HepG2 (cell line): ENCODE results near the gene PLVAP. TPM values are rescaled to one million over a fixed set of nuclear protein-coding genes. Genes with fewer than 3 reads are reported as not detected.

Experiments
- ATAD3A ChIP-seq: sonication (generic); formaldehyde crosslinking; IDR thresholded peaks from 2 replicates; pipeline ENCODE4 v1.4.0; 2020; ENCODE audit warnings: missing genetic modification reagents
- CBX5 ChIP-seq: sonication (generic); formaldehyde crosslinking; IDR thresholded peaks from 2 replicates; pipeline ENCODE4 v1.4.0; 2020; ENCODE audit warnings: missing genetic modification reagents, borderline replicate concordance
- E2F1 ChIP-seq: sonication (generic); formaldehyde crosslinking; IDR thresholded peaks from 2 replicates; pipeline ENCODE4 v1.5.0; 2020; ENCODE audit warnings: missing genetic modification reagents
- KLF15 ChIP-seq: sonication (generic); formaldehyde crosslinking; IDR thresholded peaks from 2 replicates; pipeline ENCODE4 v1.8.1; 2023; ENCODE audit warnings: borderline replicate concordance, mild to moderate bottlenecking, inconsistent platforms, missing genetic modification reagents, mixed read lengths
- NFE2L1 ChIP-seq: sonication (generic); formaldehyde crosslinking; IDR thresholded peaks from 2 replicates; pipeline ENCODE4 v1.4.0; 2020; ENCODE audit warnings: missing genetic modification reagents, mild to moderate bottlenecking, borderline replicate concordance
- NR0B2 ChIP-seq: sonication (generic); formaldehyde crosslinking; IDR thresholded peaks from 2 replicates; pipeline ENCODE4 v1.4.0; 2020; ENCODE audit warnings: mild to moderate bottlenecking, missing genetic modification reagents
- PAWR ChIP-seq: sonication (generic); formaldehyde crosslinking; IDR thresholded peaks from 2 replicates; pipeline ENCODE4 v1.4.0; 2020; ENCODE audit warnings: missing genetic modification reagents, mild to moderate bottlenecking, borderline replicate concordance
- PITX1 ChIP-seq: sonication (generic); formaldehyde crosslinking; IDR thresholded peaks from 2 replicates; pipeline ENCODE4 v1.5.1; 2020; ENCODE audit warnings: mild to moderate bottlenecking, missing genetic modification reagents
- REPIN1 ChIP-seq: sonication (generic); formaldehyde crosslinking; IDR thresholded peaks from 2 replicates; pipeline ENCODE4 v1.8.0; 2022; ENCODE audit warnings: missing genetic modification reagents, low read depth, mild to moderate bottlenecking, borderline replicate concordance
- RFX1 ChIP-seq: fragments of 450-650 bp; IDR thresholded peaks from 2 replicates; pipeline ENCODE4 v1.6.1; 2017
- SKI ChIP-seq: fragments of 450-650 bp; IDR thresholded peaks from one replicate; pipeline ENCODE4 v1.6.1; 2018; ENCODE audit warnings: mild to moderate bottlenecking; ENCODE audit not compliant: partially characterized antibody
- SMARCE1 ChIP-seq: fragments of 450-650 bp; IDR thresholded peaks from 2 replicates; pipeline ENCODE4 v1.6.1; 2017; ENCODE audit warnings: borderline replicate concordance
- TGIF2 ChIP-seq: IDR thresholded peaks from 2 replicates; pipeline ENCODE4 v1.6.1; 2016; ENCODE audit warnings: control low read depth, missing compliant biosample characterization
- THAP8 ChIP-seq: sonication (generic); formaldehyde crosslinking; IDR thresholded peaks from 2 replicates; pipeline ENCODE4 v1.5.1; 2020; ENCODE audit warnings: missing genetic modification reagents, mild to moderate bottlenecking, borderline replicate concordance
- U2AF2 ChIP-seq: fragments of 200-400 bp; formaldehyde crosslinking; IDR thresholded peaks from 2 replicates; pipeline ENCODE4 v1.6.1; 2017; ENCODE audit warnings: low read depth, mild to moderate bottlenecking, low read length
- ZFP62 ChIP-seq: sonication (generic); formaldehyde crosslinking; IDR thresholded peaks from 2 replicates; pipeline ENCODE4 v1.4.0; 2020; ENCODE audit warnings: missing genetic modification reagents
- ZNF136 ChIP-seq: sonication (generic); formaldehyde crosslinking; IDR thresholded peaks from 2 replicates; pipeline ENCODE4 v1.8.1; 2022; ENCODE audit warnings: low read depth, mild to moderate bottlenecking, moderate library complexity, missing genetic modification reagents
- ZNF251 ChIP-seq: sonication (generic); formaldehyde crosslinking; IDR thresholded peaks from 2 replicates; pipeline ENCODE4 v1.9.0; 2021; ENCODE audit warnings: mild to moderate bottlenecking, missing genetic modification reagents
- ZNF367 ChIP-seq: sonication (generic); formaldehyde crosslinking; IDR thresholded peaks from 2 replicates; pipeline ENCODE4 v1.4.0; 2020; ENCODE audit warnings: missing genetic modification reagents, borderline replicate concordance
- ZNF431 ChIP-seq: sonication (generic); formaldehyde crosslinking; IDR thresholded peaks from 2 replicates; pipeline ENCODE4 v1.9.0; 2022; ENCODE audit warnings: missing genetic modification reagents, low read depth, mild to moderate bottlenecking, borderline replicate concordance
- ZNF777 ChIP-seq: sonication (generic); formaldehyde crosslinking; IDR thresholded peaks from 2 replicates; pipeline ENCODE4 v1.4.0; 2020; ENCODE audit warnings: missing genetic modification reagents
- polyA plus RNA-seq, 8 experiments: library from polyadenylated mRNA; depleted of rRNA in 3 of 8; stranded (reverse) in 7 of 8; unstranded in 1 of 8; fragments of >200 nt; fragmentation: Illumina TruSeq in 4 of 8; extraction: Trizol in 4 of 8; gene quantifications; 2 replicates each; pipeline versions ENCODE4 v1.2.1 to v1.2.3, GENCODE V29; 2011 to 2016; ENCODE audit warnings: low read depth in 4 of 8, missing spikeins in 1 of 8, mixed read lengths in 1 of 8; ENCODE audit not compliant: insufficient read depth in 1 of 8
- total RNA-seq, 5 experiments: library from RNA; depleted of rRNA; stranded (reverse); fragments of >200 nt; fragmentation: Illumina TruSeq; extraction: Trizol; gene quantifications; 2 replicates each; pipeline ENCODE4 v1.2.3, GENCODE V29; 2016; ENCODE audit warnings: low read depth in 1 of 5
- TF ChIP-seq, protein P1 (sequence below): sonication (generic); formaldehyde crosslinking; IDR thresholded peaks from 2 replicates; pipeline ENCODE4 v1.8.0; 2022; ENCODE audit warnings: mild to moderate bottlenecking, missing genetic modification reagents, borderline replicate concordance
- TF ChIP-seq, protein P2 (sequence below): sonication (generic); formaldehyde crosslinking; IDR thresholded peaks from 2 replicates; pipeline ENCODE4 v1.4.0; 2020; ENCODE audit warnings: missing genetic modification reagents, borderline replicate concordance
- TF ChIP-seq, protein P3 (sequence below): sonication (generic); formaldehyde crosslinking; IDR thresholded peaks from 2 replicates; pipeline ENCODE4 v1.4.0; 2020; ENCODE audit warnings: missing genetic modification reagents

The PLVAP gene
- total and polyA plus RNA-seq, 2 of the 13 experiments (the other 11 are each of a cell fraction or from before 2014, with no cell fraction given) = 0.26 TPM; not detected in 1

GRCh38 chr19:17309198-17309964 is 67.8 kb downstream of the PLVAP start, which contains the start of gene DDA1 (continued):
- no peak for TF ChIP-seq PAWR
- no peak for TF ChIP-seq E2F1 (CRISPR knock-in tag)
- TF ChIP-seq NFE2L1 (CRISPR knock-in tag) = no peak
- no peak for TF ChIP-seq ZNF367
- no peak for TF ChIP-seq ATAD3A (CRISPR knock-in tag)
- TF ChIP-seq, protein P1, sequence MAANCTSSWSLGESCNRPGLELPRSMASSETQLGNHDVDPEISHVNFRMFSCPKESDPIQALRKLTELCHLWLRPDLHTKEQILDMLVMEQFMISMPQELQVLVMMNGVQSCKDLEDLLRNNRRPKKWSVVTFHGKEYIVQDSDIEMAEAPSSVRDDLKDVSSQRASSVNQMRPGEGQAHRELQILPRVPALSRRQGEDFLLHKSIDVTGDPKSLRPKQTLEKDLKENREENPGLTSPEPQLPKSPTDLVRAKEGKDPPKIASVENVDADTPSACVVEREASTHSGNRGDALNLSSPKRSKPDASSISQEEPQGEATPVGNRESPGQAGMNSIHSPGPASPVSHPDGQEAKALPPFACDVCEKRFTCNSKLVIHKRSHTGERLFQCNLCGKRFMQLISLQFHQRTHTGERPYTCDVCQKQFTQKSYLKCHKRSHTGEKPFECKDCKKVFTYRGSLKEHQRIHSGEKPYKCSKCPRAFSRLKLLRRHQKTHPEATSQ = no peak
- no peak for TF ChIP-seq NR0B2
- TF ChIP-seq KLF15 (CRISPR knock-in tag) = no peak; the same call in 1 of the 2 replicates
- TF ChIP-seq, protein P2, sequence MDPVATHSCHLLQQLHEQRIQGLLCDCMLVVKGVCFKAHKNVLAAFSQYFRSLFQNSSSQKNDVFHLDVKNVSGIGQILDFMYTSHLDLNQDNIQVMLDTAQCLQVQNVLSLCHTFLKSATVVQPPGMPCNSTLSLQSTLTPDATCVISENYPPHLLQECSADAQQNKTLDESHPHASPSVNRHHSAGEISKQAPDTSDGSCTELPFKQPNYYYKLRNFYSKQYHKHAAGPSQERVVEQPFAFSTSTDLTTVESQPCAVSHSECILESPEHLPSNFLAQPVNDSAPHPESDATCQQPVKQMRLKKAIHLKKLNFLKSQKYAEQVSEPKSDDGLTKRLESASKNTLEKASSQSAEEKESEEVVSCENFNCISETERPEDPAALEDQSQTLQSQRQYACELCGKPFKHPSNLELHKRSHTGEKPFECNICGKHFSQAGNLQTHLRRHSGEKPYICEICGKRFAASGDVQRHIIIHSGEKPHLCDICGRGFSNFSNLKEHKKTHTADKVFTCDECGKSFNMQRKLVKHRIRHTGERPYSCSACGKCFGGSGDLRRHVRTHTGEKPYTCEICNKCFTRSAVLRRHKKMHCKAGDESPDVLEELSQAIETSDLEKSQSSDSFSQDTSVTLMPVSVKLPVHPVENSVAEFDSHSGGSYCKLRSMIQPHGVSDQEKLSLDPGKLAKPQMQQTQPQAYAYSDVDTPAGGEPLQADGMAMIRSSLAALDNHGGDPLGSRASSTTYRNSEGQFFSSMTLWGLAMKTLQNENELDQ = no peak
- TF ChIP-seq ZNF777 = no peak
- TF ChIP-seq ZNF251 = no peak
- TF ChIP-seq U2AF2 = no peak
- TF ChIP-seq RFX1 = no peak
- TF ChIP-seq SKI = no peak
- TF ChIP-seq ZFP62 = no peak
- TF ChIP-seq REPIN1 = no peak
- no peak for TF ChIP-seq ZNF136 (CRISPR knock-in tag)
- TF ChIP-seq ZNF431 (CRISPR knock-in tag) = no peak
- peak; percentile 79; the same call in 1 of the 2 replicates for TF ChIP-seq PITX1 (CRISPR knock-in tag)
- no peak for TF ChIP-seq CBX5 (CRISPR knock-in tag)
- TF ChIP-seq, protein P3, sequence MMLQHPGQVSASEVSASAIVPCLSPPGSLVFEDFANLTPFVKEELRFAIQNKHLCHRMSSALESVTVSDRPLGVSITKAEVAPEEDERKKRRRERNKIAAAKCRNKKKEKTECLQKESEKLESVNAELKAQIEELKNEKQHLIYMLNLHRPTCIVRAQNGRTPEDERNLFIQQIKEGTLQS (CRISPR knock-in tag) = no peak
- no peak for TF ChIP-seq SMARCE1
- TF ChIP-seq TGIF2 (CRISPR knock-in tag) = no peak
- TF ChIP-seq THAP8 = no peak
